Lung (tissue), 12 donors: Measurements from ENCODE around the gene DHRS12. TPM values are rescaled to one million over a fixed set of nuclear protein-coding genes. Genes with fewer than 3 reads are reported as not detected.

Source experiments
- ATAC-seq: fragments of 200-7000 bp; cut with Tn5 transposase; one replicate; pipeline ENCODE4 v1.9.1; 2020; ENCODE audit warnings: moderate number of reproducible peaks; ENCODE audit not compliant: insufficient read depth, low FRiP score
- DNase-seq, 3 donors: peaks; one replicate each; pipeline ENCODE4 v3.0.0-alpha.2; 2013 to 2017
- H3K27ac ChIP-seq, 2 donors: one replicate each; pipeline ENCODE4 v1.5.1; 2013; ENCODE audit warnings: mild to moderate bottlenecking in 2 of 2, moderate library complexity in 2 of 2, control low read depth in 1 of 2, inconsistent platforms in 1 of 2, low read depth in 1 of 2, low read length in 1 of 2
- H3K27me3 ChIP-seq, 3 donors: one replicate each; pipeline ENCODE4 v1.5.1; 2013; ENCODE audit warnings: low read length in 2 of 3; ENCODE audit not compliant: control insufficient read depth in 3 of 3, insufficient read depth in 3 of 3
- H3K36me3 ChIP-seq, 4 donors: one replicate each; pipeline ENCODE4 v1.5.1; 2013; ENCODE audit warnings: low read length in 4 of 4, mild to moderate bottlenecking in 1 of 4, moderate library complexity in 1 of 4; ENCODE audit not compliant: control insufficient read depth in 4 of 4, insufficient read depth in 4 of 4
- H3K4me1 ChIP-seq, 5 donors: one replicate each; pipeline ENCODE4 v1.5.1; 2013; ENCODE audit warnings: low read length in 5 of 5, mild to moderate bottlenecking in 2 of 5, moderate library complexity in 1 of 5; ENCODE audit not compliant: control insufficient read depth in 5 of 5, insufficient read depth in 5 of 5
- H3K4me3 ChIP-seq: one replicate; pipeline ENCODE4 v1.5.1; 2013; ENCODE audit warnings: mild to moderate bottlenecking, control low read depth, moderate library complexity
- H3K9ac ChIP-seq, 2 donors: one replicate each; pipeline ENCODE4 v1.5.1; 2013; ENCODE audit warnings: low read length in 2 of 2, control low read depth in 1 of 2; ENCODE audit not compliant: insufficient read depth in 1 of 2
- H3K9me3 ChIP-seq, 4 donors: one replicate each; pipeline ENCODE4 v1.5.1; 2013; ENCODE audit warnings: low read length in 3 of 4, mild to moderate bottlenecking in 1 of 4, moderate library complexity in 1 of 4; ENCODE audit not compliant: control insufficient read depth in 4 of 4, insufficient read depth in 3 of 4
- CTCF ChIP-seq: IDR thresholded peaks from 2 replicates; pipeline ENCODE4 v1.5.1; 2012; ENCODE audit warnings: mild to moderate bottlenecking; ENCODE audit errors: control extremely low read depth, extremely low read depth
- WGBS, 2 donors: extraction: QIAGEN DNeasy Blood & Tissue Kit; methylation state at CpG; one replicate each; pipeline ENCODE4 v1.1.7; 2013; 5-methylcytosine and 5-hydroxymethylcytosine counted together
- polyA plus RNA-seq, 2 donors: library from polyadenylated mRNA; stranded (reverse); fragments of 200-250 nt; gene quantifications; one replicate each; pipeline ENCODE4 v1.2.1, GENCODE V29; 2013
- total RNA-seq, 2 donors: library from RNA; depleted of rRNA in 1 of 2; stranded (reverse); fragments of >200 nt in 1 of 2; gene quantifications; one replicate each; pipeline ENCODE4 v1.2.1, GENCODE V29; 2014 to 2021
- donor health status: control.
- donor health status: control.
- donor health status: Bipolar disorder and iron deficiency.
- donor health status: healthy.
- donor health status: DM: yes; HTN: yes; CAD: no.

Gene DHRS12
- total and polyA plus RNA-seq, 4 donors, result 8.5 to 17.9 (median 12.0) TPM

- H3K4me1 ChIP-seq, result peaks cover 5 to 46% (median 9%) of the 10 kb centered on the region in 5 donors
- no peaks in the 10 kb centered on the region for H3K9me3 ChIP-seq
- ATAC-seq (no peak), DNase-seq (no peak)
- peaks cover 0 to 8% (median 3%) of the 10 kb centered on the region in 4 donors for H3K36me3 ChIP-seq
- no peak for TF ChIP-seq CTCF
- no peak overlapping the region for H3K9ac ChIP-seq
- no peak overlapping the region for H3K27ac ChIP-seq
- peaks cover 0 to 3% (median 0%) of the 10 kb centered on the region in 3 donors for H3K27me3 ChIP-seq
- no peak overlapping the region for H3K4me3 ChIP-seq
- 100% methylated on average over 1 of the region's 1 CpG for WGBS, 2 donors
These were observed 73.0 kb downstream of the DHRS12 start for GRCh38 chr13:51730927-51731326.

GRCh38 chr13:51729866-51730553, 74.0 kb downstream of the DHRS12 start:
- H3K27ac ChIP-seq, result peak overlapping the region; percentile 11 to 14
- H3K4me1 ChIP-seq, result peaks cover 5 to 49% (median 9%) of the 10 kb centered on the region in 5 donors
- 78 to 84% methylated on average over 11 of the region's 11 CpGs for whole genome bisulfite sequencing, 2 donors
- ATAC-seq (peak; percentile 67), DNase-seq (peak; percentile 43 to 72 (median 69))
- H3K9ac ChIP-seq, result peak overlapping the region in 1 of 2 donors; percentile 65
- H3K27me3 ChIP-seq, result no peaks in the 10 kb centered on the region
- no peak for TF ChIP-seq CTCF
- H3K4me3 ChIP-seq, result no peak overlapping the region
- no peaks in the 10 kb centered on the region for H3K9me3 ChIP-seq
- H3K36me3 ChIP-seq, result peaks cover 0 to 8% (median 4%) of the 10 kb centered on the region in 4 donors

- H3K9ac ChIP-seq, result no peak overlapping the region
- no peak overlapping the region for H3K4me3 ChIP-seq
- peaks cover 0 to 7% (median 3%) of the 10 kb centered on the region in 4 donors for H3K36me3 ChIP-seq
- WGBS, 2 donors, result 76 to 86% methylated on average over 10 of the region's 10 CpGs
- peaks cover 5 to 49% (median 10%) of the 10 kb centered on the region in 5 donors for H3K4me1 ChIP-seq
- H3K9me3 ChIP-seq, result no peaks in the 10 kb centered on the region
- DNase-seq (peak in 1 of 3 donors; percentile 39), ATAC-seq (no peak)
- no peak for TF ChIP-seq CTCF
- no peaks in the 10 kb centered on the region for H3K27me3 ChIP-seq
- H3K27ac ChIP-seq, result no peak overlapping the region
These were observed 75.0 kb downstream of the DHRS12 start for GRCh38 chr13:51728972-51729371.
